Osteoblast (primary cell): ENCODE measurements around the gene METTL1. TPM values are rescaled to one million over a fixed set of nuclear protein-coding genes. Genes with fewer than 3 reads are reported as not detected.

ENCODE experiments used
- DNase-seq: peaks from one replicate; pipeline ENCODE4 v3.0.0; 2011; ENCODE audit warnings: low spot score, mixed read lengths; ENCODE audit not compliant: insufficient read length; ENCODE audit errors: missing footprints
- H2AFZ ChIP-seq: 2 replicates; pipeline ENCODE4 v1.6.0; 2011; ENCODE audit warnings: mild to moderate bottlenecking, low read length
- H3K27ac ChIP-seq: 2 replicates; pipeline ENCODE4 v1.5.1; 2011; ENCODE audit warnings: mild to moderate bottlenecking, low read depth, low read length, moderate library complexity
- H3K27me3 ChIP-seq: 2 replicates; pipeline ENCODE4 v1.6.0; 2012; ENCODE audit warnings: mild to moderate bottlenecking, control low read depth, inconsistent platforms, low read length, moderate library complexity; ENCODE audit not compliant: insufficient read depth
- H3K36me3 ChIP-seq: 2 replicates; pipeline ENCODE4 v1.5.1; 2011; ENCODE audit warnings: mild to moderate bottlenecking, low read length, control low read depth, moderate library complexity; ENCODE audit not compliant: insufficient read depth
- H3K4me1 ChIP-seq: 2 replicates; pipeline ENCODE4 v1.5.1; 2011; ENCODE audit warnings: mild to moderate bottlenecking, low read length, control low read depth, moderate library complexity; ENCODE audit not compliant: insufficient read depth
- H3K4me2 ChIP-seq: 2 replicates; pipeline ENCODE4 v1.6.0; 2011; ENCODE audit warnings: mild to moderate bottlenecking, low read length; ENCODE audit not compliant: insufficient read depth
- H3K4me3 ChIP-seq: fragments of 200-600 bp; sonication (generic); 3 replicates; pipeline ENCODE4 v1.5.1; 2012; ENCODE audit warnings: mild to moderate bottlenecking, low read length, inconsistent platforms; ENCODE audit not compliant: insufficient read depth
- H3K79me2 ChIP-seq: 2 replicates; pipeline ENCODE4 v1.6.0; 2012; ENCODE audit warnings: mild to moderate bottlenecking, low read length, control low read depth, inconsistent platforms; ENCODE audit not compliant: insufficient read depth
- H3K9me3 ChIP-seq: 2 replicates; pipeline ENCODE4 v1.5.1; 2011; ENCODE audit warnings: low read depth, low read length, control low read depth
- H4K20me1 ChIP-seq: 2 replicates; pipeline ENCODE4 v1.6.0; 2012; ENCODE audit warnings: mild to moderate bottlenecking, low read length, control low read depth; ENCODE audit not compliant: insufficient read depth
- CTCF ChIP-seq: IDR thresholded peaks from 2 replicates; pipeline ENCODE4 v1.5.1; 2011; ENCODE audit warnings: mild to moderate bottlenecking, low read depth, low read length, moderate library complexity; ENCODE audit errors: extremely low read depth
- total RNA-seq: library from RNA; depleted of rRNA; stranded (reverse); fragments of >200 nt; gene quantifications from 2 replicates; pipeline ENCODE4 v1.2.3, GENCODE V29; 2012

The METTL1 gene
- total RNA-seq, 1 donor, result 2.9 TPM

GRCh38 chr12:57751788-57752667, 19.9 kb downstream of the METTL1 start, which contains the start of gene CDK4:
Gene CDK4, minus strand, starts transcription at chr12:57752310. Its CDS starts 593 bp downstream, at chr12:57751717.
- no peak for TF ChIP-seq CTCF
- Histone ChIP-seq H3K27me3 (peaks cover 38% of the 10 kb centered on the region), H3K9me3 (no peaks in the 10 kb centered on the region), H3K27ac (peak within 1 kb of the TSS; percentile 96), H3K4me1 (peaks cover 16% of the 10 kb centered on the region), H3K36me3 (peaks cover 35% of the 10 kb centered on the region), H4K20me1 (no peaks in the 10 kb centered on the region), H3K79me2 (peaks cover 34% of the 10 kb centered on the region), H3K4me3 (peak within 1 kb of the TSS; percentile 85), H3K4me2 (peak within 1 kb of the TSS; percentile 85), H2AFZ (peak within 1 kb of the TSS; percentile 84)
- peak; percentile 100 for DNase-seq

- H4K20me1 ChIP-seq, result no peaks in the 10 kb centered on the region
- H3K27me3 ChIP-seq, result peaks cover 31% of the 10 kb centered on the region
- H3K4me2 ChIP-seq, result peak overlapping the region; percentile 85
- H3K9me3 ChIP-seq, result no peaks in the 10 kb centered on the region
- no peak for TF ChIP-seq CTCF
- H2AFZ ChIP-seq, result peak overlapping the region; percentile 83
- H3K4me1 ChIP-seq, result peaks cover 16% of the 10 kb centered on the region
- peak overlapping the region; percentile 96 for H3K27ac ChIP-seq
- DNase-seq, result peak; percentile 71
- peaks cover 34% of the 10 kb centered on the region for H3K79me2 ChIP-seq
- peaks cover 41% of the 10 kb centered on the region for H3K36me3 ChIP-seq
- H3K4me3 ChIP-seq, result peak overlapping the region; percentile 85
These were observed 20.5 kb downstream of the METTL1 start for GRCh38 chr12:57751432-57751787.

DNA sequence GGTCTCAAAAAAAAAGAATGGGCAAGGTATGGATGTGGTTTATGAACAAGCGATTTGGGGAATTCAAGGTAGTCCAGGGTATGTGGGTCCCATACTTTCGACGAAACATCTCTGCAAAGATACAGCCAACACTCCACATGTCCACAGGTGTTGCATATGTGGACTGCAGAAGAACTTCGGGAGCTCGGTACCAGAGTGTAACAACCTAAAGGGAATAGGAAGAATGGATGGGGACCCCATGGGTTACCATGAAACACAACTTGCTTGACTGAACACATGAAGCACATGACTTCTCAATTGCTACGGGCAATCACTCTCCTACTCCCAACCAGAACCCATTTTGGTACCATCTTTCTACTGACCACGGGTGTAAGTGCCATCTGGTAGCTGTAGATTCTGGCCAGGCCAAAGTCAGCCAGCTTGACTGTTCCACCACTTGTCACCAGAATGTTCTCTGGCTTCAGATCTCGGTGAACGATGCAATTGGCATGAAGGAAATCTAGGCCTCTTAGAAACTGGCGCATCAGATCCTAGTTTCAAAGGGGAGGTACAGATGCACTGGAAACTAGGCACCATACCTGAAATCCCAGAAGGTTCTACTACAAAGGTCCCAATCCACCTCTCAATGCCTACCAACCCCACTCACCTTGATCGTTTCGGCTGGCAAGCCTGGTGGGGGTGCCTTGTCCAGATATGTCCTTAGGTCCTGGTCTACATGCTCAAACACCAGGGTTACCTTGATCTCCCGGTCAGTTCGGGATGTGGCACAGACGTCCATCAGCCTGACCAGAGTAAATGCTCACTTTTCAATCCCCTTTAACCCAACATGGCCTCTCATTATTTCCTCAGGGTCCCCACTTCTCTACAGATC, 21.1 kb downstream of the METTL1 start:
- peaks cover 37% of the 10 kb centered on the region for H3K79me2 ChIP-seq
- H3K27me3 ChIP-seq, result peaks cover 25% of the 10 kb centered on the region
- peak; percentile 64 for DNase-seq
- H3K4me2 ChIP-seq, result peak overlapping the region; percentile 85
- TF ChIP-seq CTCF, result no peak
- H3K4me1 ChIP-seq, result peaks cover 18% of the 10 kb centered on the region
- H3K9me3 ChIP-seq, result no peaks in the 10 kb centered on the region
- H4K20me1 ChIP-seq, result no peaks in the 10 kb centered on the region
- peak overlapping the region; percentile 96 for H3K27ac ChIP-seq
- H2AFZ ChIP-seq, result no peak overlapping the region
- peaks cover 45% of the 10 kb centered on the region for H3K36me3 ChIP-seq
- peak overlapping the region; percentile 85 for H3K4me3 ChIP-seq
